Ammon's horn (tissue), 1 donor: ENCODE results near the gene GEMIN4.
A peak's percentile ranks its signal among the peaks of the same experiment; 100 is the strongest.
"Not testable (repeated sequence)": the region's sequence is repeated elsewhere in the genome, so short reads cannot be mapped to it uniquely, and the experiment has no call there.

ENCODE experiments used
- DNase-seq: peaks from one replicate; pipeline ENCODE4 v3.0.0-alpha.2; 2016; ENCODE audit warnings: low spot score

The GEMIN4 gene

GRCh38 chr17:752002-752619 is at the start of gene GEMIN4:
GEMIN4 (minus strand) TSS chr17:752264; CDS start chr17:752142, 122 bp downstream.
- peak; percentile 92 for DNase-seq

- no peak for DNase-seq
These were observed 49.6 kb upstream of the GEMIN4 start for GRCh38 chr17:801660-802059.

- DNase-seq, result no peak
These were observed 48.6 kb upstream of the GEMIN4 start for GRCh38 chr17:800446-801242.

GRCh38 chr17:799261-799660 is 47.2 kb upstream of the GEMIN4 start:
- DNase-seq, result no peak

- DNase-seq, result peak; percentile 42
These were observed 46.2 kb upstream of the GEMIN4 start for GRCh38 chr17:798246-798645.

GRCh38 chr17:797236-797840 is 45.3 kb upstream of the GEMIN4 start:
- DNase-seq, result no peak

- no peak for DNase-seq
These were observed 44.5 kb upstream of the GEMIN4 start for GRCh38 chr17:796609-797008.

- DNase-seq, result no peak
These were observed 43.7 kb upstream of the GEMIN4 start for GRCh38 chr17:795721-796120.

- no peak for DNase-seq
These were observed 43.2 kb upstream of the GEMIN4 start for GRCh38 chr17:795276-795675.

GRCh38 chr17:794876-795275 is 42.8 kb upstream of the GEMIN4 start:
- peak; percentile 96 for DNase-seq

- DNase-seq, result no peak
These were observed 40.2 kb upstream of the GEMIN4 start for GRCh38 chr17:792277-792676.

GRCh38 chr17:791829-792228 is 39.8 kb upstream of the GEMIN4 start:
- no peak for DNase-seq

- DNase-seq, result not testable (repeated sequence)
These were observed 38.8 kb upstream of the GEMIN4 start for GRCh38 chr17:790874-791247.

- DNase-seq, result not testable (repeated sequence)
These were observed 38.1 kb upstream of the GEMIN4 start for GRCh38 chr17:789931-790873.

- DNase-seq, result no peak
These were observed 37.2 kb upstream of the GEMIN4 start for GRCh38 chr17:789160-789840.

- DNase-seq, result no peak
These were observed 36.5 kb upstream of the GEMIN4 start for GRCh38 chr17:788551-788950.

- DNase-seq, result no peak
These were observed 35.7 kb upstream of the GEMIN4 start for GRCh38 chr17:787641-788221.

- not testable (repeated sequence) for DNase-seq
These were observed 33.8 kb upstream of the GEMIN4 start for GRCh38 chr17:785901-786300.

GRCh38 chr17:784143-784542 is 32.1 kb upstream of the GEMIN4 start:
- no peak for DNase-seq

- peak; percentile 94 for DNase-seq
These were observed 30.0 kb upstream of the GEMIN4 start, which contains the start of the genes GLOD4 and MRM3 for GRCh38 chr17:781805-782731. GLOD4 (minus strand) TSS chr17:782280; CDS start chr17:782255, 25 bp downstream. MRM3 (plus strand) TSS chr17:782353; CDS start chr17:782379, 26 bp downstream.
